ENCODE results near the gene EVPL. TPM values are rescaled to one million over a fixed set of nuclear protein-coding genes. Genes with fewer than 3 reads are reported as not detected.

The EVPL gene
- total and polyA plus RNA-seq, 10 of the 15 experiments (the other 5 are each of a cell fraction or from before 2014, with no cell fraction given): 0.03 TPM; not detected in 9

DNA sequence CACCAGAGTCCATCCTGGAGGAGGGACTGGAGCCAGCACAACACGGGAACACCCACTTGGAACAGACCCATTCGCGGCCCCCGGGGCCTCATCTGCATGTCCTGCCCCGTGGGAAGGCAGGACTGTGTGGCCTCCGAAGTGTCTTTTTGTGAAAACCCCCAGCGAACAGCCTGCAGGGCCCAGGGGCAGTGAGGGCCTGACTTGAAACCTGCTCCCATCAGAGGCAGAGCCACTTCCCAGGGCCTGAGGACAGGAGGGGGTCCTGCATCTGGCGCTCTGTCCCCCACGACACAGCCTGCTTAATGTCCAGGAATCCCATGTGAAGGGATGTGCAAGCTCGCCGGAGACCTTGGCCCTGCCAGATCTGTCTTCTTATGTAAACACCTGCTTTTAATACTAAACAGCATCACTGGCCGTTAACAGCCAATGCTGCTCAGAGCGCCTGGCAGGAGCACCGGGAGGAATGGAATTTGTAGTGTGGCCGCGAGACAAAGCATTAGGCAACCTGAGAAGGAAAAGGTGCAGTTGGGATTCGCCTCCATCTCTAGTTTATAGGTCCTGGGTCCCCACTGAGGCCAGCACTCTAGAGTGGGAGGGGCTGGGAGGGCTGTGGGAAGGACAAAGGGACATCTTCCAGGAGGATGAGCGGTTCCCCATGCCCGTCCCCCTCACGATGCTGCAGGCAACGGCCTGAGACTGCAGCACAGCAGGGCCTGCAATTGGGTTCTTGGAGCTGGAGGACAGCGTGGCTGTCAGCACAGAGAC is 9.6 kb upstream of the EVPL start:
- in situ Hi-C loops (cut with MboI): no loop called here
- SMC1A ChIA-PET (ENCODE audit: uncharacterized antibody, unreplicated experiment): no interaction called here
- intact Hi-C loops (cut with micrococcal nuclease; ENCODE audit: unreplicated experiment): no loop called here

DNA sequence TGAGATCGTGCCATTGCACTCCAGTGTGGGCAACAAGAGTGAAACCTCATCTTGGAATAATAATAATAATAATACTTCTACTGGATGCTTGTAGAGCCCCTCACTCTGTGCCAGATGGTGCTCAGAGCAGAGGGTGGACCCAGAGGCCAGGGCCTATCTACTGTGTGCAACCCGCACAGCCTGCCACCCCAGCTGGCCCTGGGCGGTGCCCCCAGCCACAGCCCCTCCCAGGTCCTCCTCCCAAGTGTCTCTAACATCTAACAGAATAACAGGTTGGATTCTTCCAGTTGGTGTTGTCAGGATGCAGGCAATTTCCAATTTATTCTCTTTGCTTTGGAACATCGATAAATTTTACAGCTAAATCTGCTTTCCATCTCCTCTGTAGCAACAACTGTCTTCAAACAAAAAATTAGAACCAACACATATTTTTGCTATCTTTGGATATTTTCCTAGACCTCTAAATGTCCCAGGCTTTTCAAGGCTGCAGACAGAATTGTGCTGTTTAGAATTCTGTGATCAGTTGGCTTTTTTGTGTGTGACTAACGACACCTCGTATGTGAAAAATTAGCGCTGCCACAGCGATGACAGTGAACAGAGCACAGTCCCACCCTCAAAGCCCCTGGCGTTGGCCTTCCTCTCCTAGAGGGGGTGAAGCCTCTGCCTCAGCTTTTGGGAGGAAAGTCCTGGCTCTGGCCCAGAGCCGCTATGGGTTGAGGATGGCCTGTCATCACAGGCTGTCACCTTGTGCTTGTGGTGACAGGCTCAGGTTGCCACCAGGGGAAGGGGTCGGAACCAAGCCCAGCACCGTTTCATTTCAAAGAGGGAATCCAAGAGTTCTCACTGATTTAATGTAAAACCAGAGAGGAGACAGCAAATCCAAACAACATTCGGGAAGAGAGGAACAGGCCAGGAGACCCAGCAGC is 7.6 kb upstream of the EVPL start:
- H3K4me2 ChIP-seq (ENCODE audit: control insufficient read depth, insufficient read depth): no peak overlapping the region
- WGBS (ENCODE audit: insufficient coverage, insufficient replicate concordance, low lambda C conversion rate, missing lambda C conversion rate): 83% methylated on average over 13 of the region's 13 CpGs
- intact Hi-C loops (cut with micrococcal nuclease; ENCODE audit: unreplicated experiment) (no loop called here), in situ Hi-C loops (cut with MboI) (no loop called here)
- H3K9ac ChIP-seq (ENCODE audit: control insufficient read depth, insufficient read depth, low read length): no peak overlapping the region
- FAIRE-seq: no peak
- H3K36me3 ChIP-seq (ENCODE audit: control insufficient read depth in 2 of 2, insufficient read depth in 2 of 2, low read length in 1 of 2): peaks cover 3 to 11% of the 10 kb centered on the region in 2 experiments
- H4K20me1 ChIP-seq (ENCODE audit: control insufficient read depth, insufficient read depth): no peaks in the 10 kb centered on the region
- ATAC-seq: no peak
- SMC1A ChIA-PET (ENCODE audit: uncharacterized antibody, unreplicated experiment): interaction anchor here (0.7 kb wide), 1 partner anchor 318 kb away, joined by 3 read pairs; no protein-coding TSS in a partner anchor
- no peaks in the 10 kb centered on the region for H3K9me3 ChIP-seq (replicated peaks; ENCODE audit: control insufficient read depth, insufficient read depth, low read length)
- no TSS peak for BruUV-seq (replicated peaks)
- no peak for TF ChIP-seq WRNIP1 (IDR thresholded peaks at IDR 0.05; ENCODE audit: borderline replicate concordance, low read depth, low read length)
- TF ChIP-seq, protein P1, sequence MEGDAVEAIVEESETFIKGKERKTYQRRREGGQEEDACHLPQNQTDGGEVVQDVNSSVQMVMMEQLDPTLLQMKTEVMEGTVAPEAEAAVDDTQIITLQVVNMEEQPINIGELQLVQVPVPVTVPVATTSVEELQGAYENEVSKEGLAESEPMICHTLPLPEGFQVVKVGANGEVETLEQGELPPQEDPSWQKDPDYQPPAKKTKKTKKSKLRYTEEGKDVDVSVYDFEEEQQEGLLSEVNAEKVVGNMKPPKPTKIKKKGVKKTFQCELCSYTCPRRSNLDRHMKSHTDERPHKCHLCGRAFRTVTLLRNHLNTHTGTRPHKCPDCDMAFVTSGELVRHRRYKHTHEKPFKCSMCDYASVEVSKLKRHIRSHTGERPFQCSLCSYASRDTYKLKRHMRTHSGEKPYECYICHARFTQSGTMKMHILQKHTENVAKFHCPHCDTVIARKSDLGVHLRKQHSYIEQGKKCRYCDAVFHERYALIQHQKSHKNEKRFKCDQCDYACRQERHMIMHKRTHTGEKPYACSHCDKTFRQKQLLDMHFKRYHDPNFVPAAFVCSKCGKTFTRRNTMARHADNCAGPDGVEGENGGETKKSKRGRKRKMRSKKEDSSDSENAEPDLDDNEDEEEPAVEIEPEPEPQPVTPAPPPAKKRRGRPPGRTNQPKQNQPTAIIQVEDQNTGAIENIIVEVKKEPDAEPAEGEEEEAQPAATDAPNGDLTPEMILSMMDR (IDR thresholded peaks at IDR 0.05 in 2 of 3, conservative IDR thresholded peaks at IDR 0.05 in 1 of 3; ENCODE audit: control insufficient read depth in 2 of 3, extremely low read depth in 1 of 3, insufficient read depth in 1 of 3, low read depth in 3 of 3, low read length in 3 of 3): no peak
- TF ChIP-seq PAX5 (IDR thresholded peaks at IDR 0.05; ENCODE audit: borderline replicate concordance, low read depth, low read length): no peak
- no peak for TF ChIP-seq HDAC6 (IDR thresholded peaks at IDR 0.05; ENCODE audit: unreplicated experiment)
- no peak for TF ChIP-seq BACH1 (IDR thresholded peaks at IDR 0.05; ENCODE audit: borderline replicate concordance)
- no peak for TF ChIP-seq NFYB (IDR thresholded peaks at IDR 0.05; ENCODE audit: insufficient read depth, low read depth, low read length)
- H3K4me3 ChIP-seq: no peak overlapping the region
- H3K4me1 ChIP-seq (ENCODE audit: control insufficient read depth, insufficient read depth, low read length): no peaks in the 10 kb centered on the region
- H2AFZ ChIP-seq (ENCODE audit: control insufficient read depth, low read depth, low read length): no peak overlapping the region
- CTCF ChIA-PET: interaction anchor here (0.9 to 1.2 kb wide), 2 partner anchors 21 to 245 kb away, joined by 3 to 4 read pairs; no protein-coding TSS in a partner anchor
- no peaks in the 10 kb centered on the region for H3K27me3 ChIP-seq (replicated peaks in 1 of 2; ENCODE audit: control insufficient read depth in 2 of 2, insufficient read depth in 2 of 2, low read length in 1 of 2)
- POLR2A ChIA-PET: interaction anchor here (0.6 kb wide), 1 partner anchor 87 kb away, joined by 4 read pairs; no protein-coding TSS in a partner anchor
- H3K27ac ChIP-seq (ENCODE audit: control insufficient read depth, insufficient read depth): no peak overlapping the region
- DNase-seq (ENCODE audit: low read depth, low spot score): no peak
- RAD21 ChIA-PET (ENCODE audit: unreplicated experiment): interaction anchor here (1.4 kb wide), 1 partner anchor 17 kb away, joined by 3 read pairs; no protein-coding TSS in a partner anchor
- H3K79me2 ChIP-seq (ENCODE audit: control insufficient read depth, insufficient read depth, low read length): no peaks in the 10 kb centered on the region

More for the DNA sequence above, 9.6 kb upstream of the EVPL start:
- FAIRE-seq (no peak), ATAC-seq (no peak), DNase-seq (ENCODE audit: low read depth, low spot score) (no peak)
- ChIA-PET POLR2A (interaction anchor here (0.5 kb wide), 1 partner anchor 148 kb away, joined by 5 read pairs; no protein-coding TSS in a partner anchor), RAD21 (ENCODE audit: unreplicated experiment) (no interaction called here), CTCF (interaction anchor here (1.0 kb wide), 1 partner anchor 371 kb away, joined by 3 read pairs; no protein-coding TSS in a partner anchor)
- BruUV-seq (replicated peaks): no TSS peak
- H3K27me3 ChIP-seq (replicated peaks in 1 of 2; ENCODE audit: control insufficient read depth in 2 of 2, insufficient read depth in 2 of 2, low read length in 1 of 2): no peaks in the 10 kb centered on the region
- WGBS (ENCODE audit: insufficient coverage, insufficient replicate concordance, low lambda C conversion rate, missing lambda C conversion rate): 91% methylated on average over 22 of the region's 22 CpGs
- TF ChIP-seq POLR2A (IDR thresholded peaks at IDR 0.05; ENCODE audit: low read depth, low read length) (peak; percentile 16; the same call in 1 of the 2 replicates), HDAC2 (IDR thresholded peaks at IDR 0.05) (no peak)
- H3K4me1 ChIP-seq (ENCODE audit: control insufficient read depth, insufficient read depth, low read length): no peaks in the 10 kb centered on the region
- H3K9ac ChIP-seq (ENCODE audit: control insufficient read depth, insufficient read depth, low read length): no peak overlapping the region
- H3K4me3 ChIP-seq: no peak overlapping the region
- H3K36me3 ChIP-seq (ENCODE audit: control insufficient read depth in 2 of 2, insufficient read depth in 2 of 2, low read length in 1 of 2): peaks cover 14 to 25% of the 10 kb centered on the region in 2 experiments
- no peak overlapping the region for H3K4me2 ChIP-seq (ENCODE audit: control insufficient read depth, insufficient read depth)
- no peak overlapping the region for H3K27ac ChIP-seq (ENCODE audit: control insufficient read depth, insufficient read depth)
- H4K20me1 ChIP-seq (ENCODE audit: control insufficient read depth, insufficient read depth): no peaks in the 10 kb centered on the region
- no peak overlapping the region for H2AFZ ChIP-seq (ENCODE audit: control insufficient read depth, low read depth, low read length)
- H3K79me2 ChIP-seq (ENCODE audit: control insufficient read depth, insufficient read depth, low read length): no peaks in the 10 kb centered on the region
- no peaks in the 10 kb centered on the region for H3K9me3 ChIP-seq (replicated peaks; ENCODE audit: control insufficient read depth, insufficient read depth, low read length)

All from GM12878 (cell line).